Nephron progenitor cell (in vitro differentiated cells): Measurements from ENCODE around the gene GOLGA2.

Experiments
- DNase-seq: peaks from one replicate; pipeline ENCODE4 v3.0.0; 2021
- H3K27ac Mint-ChIP-seq: 2 replicates; pipeline ENCODE4 v1.8.0; 2021; ENCODE audit warnings: mild to moderate bottlenecking, moderate library complexity, mixed read lengths
- H3K27me3 Mint-ChIP-seq: 2 replicates; pipeline ENCODE4 v1.8.0; 2021; ENCODE audit warnings: mild to moderate bottlenecking, low read depth, mixed read lengths; ENCODE audit not compliant: poor library complexity
- H3K36me3 Mint-ChIP-seq: 2 replicates; pipeline ENCODE4 v1.8.0; 2021; ENCODE audit warnings: low read depth, mixed read lengths
- H3K4me1 Mint-ChIP-seq: 2 replicates; pipeline ENCODE4 v1.8.0; 2021; ENCODE audit warnings: mixed read lengths
- H3K4me3 Mint-ChIP-seq: 2 replicates; pipeline ENCODE4 v1.8.0; 2021; ENCODE audit warnings: mild to moderate bottlenecking, moderate library complexity, mixed read lengths
- H3K9me3 Mint-ChIP-seq: 2 replicates; pipeline ENCODE4 v1.8.0; 2021; ENCODE audit warnings: mild to moderate bottlenecking, moderate library complexity, mixed read lengths
- TF ChIP-seq, protein P1 (sequence below): fragments of 200-600 bp; sonication (generic); IDR thresholded peaks from 2 replicates; pipeline ENCODE4 v1.5.0; 2021; ENCODE audit warnings: antibody characterized with exemption

Gene GOLGA2

DNA sequence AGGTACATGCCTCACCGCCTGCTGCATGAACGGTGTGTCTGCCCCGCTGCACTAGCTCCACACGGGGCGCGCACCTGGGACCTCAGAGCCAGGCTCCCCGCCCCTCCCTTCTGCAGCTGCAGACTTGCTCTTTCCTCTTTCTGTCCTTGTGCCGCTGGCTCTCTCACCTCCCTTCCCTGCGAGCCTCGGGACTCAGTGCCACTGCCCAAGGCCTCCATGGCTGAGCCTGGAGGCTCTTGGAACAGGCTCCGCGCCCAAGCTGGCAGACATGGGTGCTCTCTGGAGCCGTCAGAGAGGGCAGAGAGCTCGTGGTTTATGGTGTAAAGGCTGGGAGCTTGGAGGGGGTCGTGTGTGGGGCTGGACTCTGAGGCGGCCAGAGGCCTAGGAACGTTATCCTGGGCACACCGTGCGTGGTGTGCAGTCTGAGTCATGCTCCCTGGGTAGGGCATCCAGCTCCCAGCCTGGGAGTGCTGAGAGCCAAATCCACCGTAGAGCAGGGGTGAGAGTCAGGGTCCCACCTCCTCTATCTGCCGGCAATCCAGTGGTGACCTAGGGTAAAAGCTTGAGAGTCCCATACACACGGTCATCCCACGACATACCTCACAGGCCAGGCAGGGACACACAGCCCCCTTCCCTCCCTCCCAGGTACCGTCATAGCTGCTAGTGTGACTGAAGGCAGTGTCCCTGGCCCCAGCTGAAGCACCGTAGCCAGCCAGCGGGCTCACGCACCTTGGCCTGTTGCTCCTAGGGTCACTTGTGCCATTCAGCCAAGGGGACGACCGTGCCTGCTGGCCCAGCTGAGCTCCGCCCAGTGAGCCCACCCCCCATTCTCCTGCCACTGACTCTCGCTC, 22.4 kb downstream of the GOLGA2 start:
- no peaks in the 10 kb centered on the region for H3K9me3 Mint-ChIP-seq
- DNase-seq: no peak
- H3K4me3 Mint-ChIP-seq: no peak overlapping the region
- peaks cover 47% of the 10 kb centered on the region for H3K4me1 Mint-ChIP-seq
- TF ChIP-seq, protein P1, sequence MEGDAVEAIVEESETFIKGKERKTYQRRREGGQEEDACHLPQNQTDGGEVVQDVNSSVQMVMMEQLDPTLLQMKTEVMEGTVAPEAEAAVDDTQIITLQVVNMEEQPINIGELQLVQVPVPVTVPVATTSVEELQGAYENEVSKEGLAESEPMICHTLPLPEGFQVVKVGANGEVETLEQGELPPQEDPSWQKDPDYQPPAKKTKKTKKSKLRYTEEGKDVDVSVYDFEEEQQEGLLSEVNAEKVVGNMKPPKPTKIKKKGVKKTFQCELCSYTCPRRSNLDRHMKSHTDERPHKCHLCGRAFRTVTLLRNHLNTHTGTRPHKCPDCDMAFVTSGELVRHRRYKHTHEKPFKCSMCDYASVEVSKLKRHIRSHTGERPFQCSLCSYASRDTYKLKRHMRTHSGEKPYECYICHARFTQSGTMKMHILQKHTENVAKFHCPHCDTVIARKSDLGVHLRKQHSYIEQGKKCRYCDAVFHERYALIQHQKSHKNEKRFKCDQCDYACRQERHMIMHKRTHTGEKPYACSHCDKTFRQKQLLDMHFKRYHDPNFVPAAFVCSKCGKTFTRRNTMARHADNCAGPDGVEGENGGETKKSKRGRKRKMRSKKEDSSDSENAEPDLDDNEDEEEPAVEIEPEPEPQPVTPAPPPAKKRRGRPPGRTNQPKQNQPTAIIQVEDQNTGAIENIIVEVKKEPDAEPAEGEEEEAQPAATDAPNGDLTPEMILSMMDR: no peak
- H3K27ac Mint-ChIP-seq: no peak overlapping the region
- H3K27me3 Mint-ChIP-seq: peaks cover 9% of the 10 kb centered on the region
- peaks cover 30% of the 10 kb centered on the region for H3K36me3 Mint-ChIP-seq

DNA sequence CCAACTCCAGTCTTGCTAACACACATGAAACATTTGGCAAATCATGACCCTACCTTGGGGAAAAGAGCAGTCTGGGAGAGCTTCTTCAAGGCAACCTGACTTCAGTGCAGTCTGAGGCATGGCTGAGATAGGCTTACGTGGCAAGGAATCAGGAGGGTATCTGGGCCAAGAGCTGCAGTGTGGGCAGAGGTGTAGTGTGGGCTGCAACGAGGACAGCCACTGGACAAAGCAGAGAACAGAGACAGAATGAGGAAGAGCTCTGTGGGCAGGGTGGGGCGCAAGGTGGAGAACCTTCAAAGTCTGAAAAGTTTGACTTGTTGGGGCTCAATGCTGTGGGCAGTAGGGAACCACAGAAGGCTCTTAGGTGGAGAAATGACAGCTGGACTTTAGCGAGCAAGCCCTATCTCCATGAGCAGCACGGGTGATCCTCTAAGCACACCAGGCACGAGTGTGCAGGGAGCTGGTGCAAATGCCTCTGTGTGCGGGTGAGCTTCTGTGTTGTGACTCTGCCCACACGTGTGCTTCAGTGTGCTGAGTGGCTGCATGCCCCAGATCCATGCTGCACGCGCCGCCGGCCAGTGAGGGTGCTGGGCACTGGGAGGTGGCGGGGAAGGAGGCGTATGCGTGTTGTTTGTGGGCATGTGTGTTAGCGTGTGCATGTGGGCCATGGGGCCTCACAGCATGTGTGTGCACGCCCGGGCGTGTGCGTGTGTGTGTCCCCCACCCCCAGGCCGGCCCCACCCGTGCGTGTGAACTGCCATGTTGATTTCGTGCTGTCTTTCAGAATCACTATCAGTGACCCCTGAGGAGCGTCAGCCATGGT, 23.3 kb downstream of the GOLGA2 start:
- H3K27ac Mint-ChIP-seq: no peak overlapping the region
- peak overlapping the region; percentile 17 for H3K4me3 Mint-ChIP-seq
- no peak for DNase-seq

DNA sequence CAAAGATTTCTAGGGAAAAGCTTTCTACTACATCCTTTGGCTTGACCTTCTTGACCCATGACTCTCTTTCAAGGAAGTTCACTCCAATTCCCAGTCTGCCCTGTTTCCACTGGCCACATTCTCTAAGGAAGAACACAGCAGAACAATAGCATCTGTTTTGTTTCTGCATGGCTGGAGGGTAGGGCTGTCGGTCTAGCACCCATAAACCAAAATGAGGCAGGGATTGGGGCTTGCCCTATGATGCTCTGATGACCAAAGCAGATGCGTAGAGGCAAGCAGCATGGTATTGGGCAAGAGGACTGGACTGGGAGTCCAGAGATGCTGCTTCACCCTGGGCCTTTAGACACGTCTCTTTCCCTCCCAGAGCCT, 24.1 kb downstream of the GOLGA2 start:
- peaks cover 27% of the 10 kb centered on the region for H3K36me3 Mint-ChIP-seq
- TF ChIP-seq, protein P1: no peak
- peak overlapping the region; percentile 33 for H3K27ac Mint-ChIP-seq
- peaks cover 54% of the 10 kb centered on the region for H3K4me1 Mint-ChIP-seq
- H3K9me3 Mint-ChIP-seq: no peaks in the 10 kb centered on the region
- H3K4me3 Mint-ChIP-seq: peak overlapping the region; percentile 90
- peaks cover 9% of the 10 kb centered on the region for H3K27me3 Mint-ChIP-seq
- no peak for DNase-seq

More for the DNA sequence above, 23.3 kb downstream of the GOLGA2 start:
- Mint-ChIP-seq H3K4me1 (peaks cover 50% of the 10 kb centered on the region), H3K9me3 (no peaks in the 10 kb centered on the region), H3K27me3 (peaks cover 9% of the 10 kb centered on the region), H3K36me3 (peaks cover 29% of the 10 kb centered on the region)
- TF ChIP-seq, protein P1: no peak

DNA sequence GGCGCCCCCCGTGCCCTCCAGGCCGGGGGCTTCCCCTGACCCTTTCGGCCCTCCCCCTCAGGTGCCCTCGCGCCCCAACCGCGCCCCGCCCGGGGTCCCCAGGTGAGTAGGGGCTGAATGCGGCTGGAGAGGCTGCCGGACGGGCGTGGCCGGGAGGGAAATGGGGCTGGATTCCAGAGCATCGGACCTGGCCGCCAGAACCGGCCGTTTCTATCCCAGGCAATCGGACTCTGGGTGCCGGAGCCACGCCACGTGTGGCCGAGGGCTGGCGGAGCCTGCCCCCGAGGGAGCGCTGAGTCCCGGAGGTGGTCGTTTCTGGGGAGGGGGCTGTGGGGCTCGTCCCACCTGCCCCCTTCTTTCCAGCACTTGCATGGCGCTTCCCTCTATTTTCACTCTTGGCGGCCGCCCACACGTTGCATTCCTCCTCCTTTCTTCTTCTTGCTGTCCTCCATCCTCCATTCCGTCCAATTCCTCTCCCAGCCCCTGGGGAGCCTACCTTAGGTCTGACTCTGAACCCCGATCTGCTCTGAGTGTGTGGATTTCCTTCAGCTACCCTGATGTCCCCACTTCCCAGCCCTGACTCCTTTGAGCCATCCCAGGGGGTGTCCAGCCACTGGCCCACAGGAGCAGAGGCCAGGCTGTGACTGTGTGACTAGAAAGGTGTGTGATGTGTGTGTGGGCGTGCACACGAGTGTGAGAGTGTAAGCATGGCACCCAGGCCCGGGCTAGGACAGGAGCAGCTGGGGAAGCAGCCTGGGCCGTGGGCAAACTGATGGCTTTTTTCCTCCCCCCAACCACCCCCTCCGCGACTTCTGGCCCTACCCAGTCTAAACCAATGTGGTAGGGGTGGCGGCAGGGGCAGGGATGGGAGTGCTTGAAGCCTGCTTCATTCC, 24.7 kb downstream of the GOLGA2 start:
- TF ChIP-seq, protein P1: no peak
- no peak for DNase-seq
- Mint-ChIP-seq H3K27me3 (peaks cover 9% of the 10 kb centered on the region), H3K4me3 (peak overlapping the region; percentile 90), H3K9me3 (no peaks in the 10 kb centered on the region), H3K36me3 (peaks cover 27% of the 10 kb centered on the region), H3K4me1 (peaks cover 61% of the 10 kb centered on the region), H3K27ac (peak overlapping the region; percentile 40)

DNA sequence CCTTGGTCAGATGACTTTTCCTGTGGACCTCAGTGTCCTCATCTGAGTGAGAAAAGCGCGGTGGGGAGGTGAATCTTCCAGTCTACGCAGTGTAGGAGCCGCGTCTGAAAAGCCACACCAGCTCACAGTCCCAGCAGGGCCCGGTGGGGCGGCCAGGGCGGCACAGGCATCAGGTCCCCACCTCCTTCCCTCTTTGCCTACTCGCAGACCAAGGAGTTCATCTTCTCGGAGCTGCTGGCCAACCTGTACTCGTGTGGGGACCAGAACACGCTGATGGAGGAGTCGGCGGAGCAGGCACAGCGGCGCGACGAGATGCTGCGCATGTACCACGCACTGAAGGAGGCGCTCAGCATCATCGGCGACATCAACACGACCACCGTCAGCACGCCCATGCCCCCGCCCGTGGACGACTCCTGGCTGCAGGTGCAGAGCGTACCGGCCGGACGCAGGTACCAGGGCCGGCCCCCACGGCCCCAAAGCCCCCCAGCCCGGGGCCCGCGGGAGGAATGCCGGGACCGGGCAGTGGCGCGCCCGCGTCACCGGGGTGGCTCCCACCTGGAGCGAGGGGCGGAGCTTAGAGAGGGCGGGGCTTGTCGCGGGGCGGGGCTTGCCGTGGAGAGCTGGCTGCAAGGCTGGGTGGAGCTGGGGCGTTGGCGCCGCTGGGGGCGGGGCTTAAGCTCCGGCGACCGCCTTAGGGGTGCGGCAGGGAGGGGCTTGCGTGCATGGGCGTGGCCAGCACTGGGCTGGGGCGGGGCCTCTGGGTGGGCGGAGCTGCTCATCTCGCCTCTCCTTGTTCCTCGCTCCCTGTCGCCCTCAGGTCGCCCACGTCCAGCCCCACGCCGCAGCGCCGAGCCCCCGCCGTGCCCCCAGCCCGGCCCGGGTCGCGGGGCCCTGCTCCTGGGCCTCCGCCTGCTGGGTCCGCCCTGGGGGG, 25.6 kb downstream of the GOLGA2 start:
- TF ChIP-seq, protein P1: no peak
- H3K9me3 Mint-ChIP-seq: no peaks in the 10 kb centered on the region
- peaks cover 25% of the 10 kb centered on the region for H3K36me3 Mint-ChIP-seq
- peaks cover 65% of the 10 kb centered on the region for H3K4me1 Mint-ChIP-seq
- H3K4me3 Mint-ChIP-seq: peak overlapping the region; percentile 78
- no peak overlapping the region for H3K27ac Mint-ChIP-seq
- peaks cover 9% of the 10 kb centered on the region for H3K27me3 Mint-ChIP-seq
- DNase-seq: peak; percentile 99
